Neural cell (in vitro differentiated cells): ENCODE results near the gene NLRP12. TPM values are rescaled to one million over a fixed set of nuclear protein-coding genes. Genes with fewer than 3 reads are reported as not detected.
A peak's percentile ranks its signal among the peaks of the same experiment; 100 is the strongest.

Source experiments
- H2AFZ ChIP-seq: fragments of 200-600, 300-800 bp; sonication (generic), shearing (Covaris generic); 2 replicates; pipeline ENCODE4 v1.6.0; 2014; ENCODE audit warnings: low read depth, mild to moderate bottlenecking, antibody characterized with exemption, low read length, moderate library complexity
- H3F3A ChIP-seq: fragments of 200-600 bp; shearing (Covaris generic); 2 replicates; pipeline ENCODE4 v1.6.1; 2016; ENCODE audit warnings: mild to moderate bottlenecking, moderate library complexity, mixed read lengths, antibody characterized with exemption, low read length; ENCODE audit not compliant: insufficient read depth, poor library complexity, severe bottlenecking
- H3K27ac ChIP-seq: fragments of 200-600, 300-800 bp; sonication (generic), shearing (Covaris generic); 2 replicates; pipeline ENCODE4 v1.5.1; 2014; ENCODE audit warnings: mild to moderate bottlenecking, low read length, moderate library complexity
- H3K27me3 ChIP-seq: fragments of 300-800, 200-600 bp; sonication (generic), shearing (Covaris generic); 2 replicates; pipeline ENCODE4 v1.6.0; 2014; ENCODE audit warnings: mild to moderate bottlenecking, low read depth, low read length, moderate library complexity; ENCODE audit not compliant: insufficient read depth
- H3K36me3 ChIP-seq: fragments of 300-800, 200-600 bp; sonication (generic), shearing (Covaris generic); 2 replicates; pipeline ENCODE4 v1.5.1; 2014; ENCODE audit warnings: mild to moderate bottlenecking, antibody characterized with exemption, low read length, moderate library complexity; ENCODE audit not compliant: insufficient read depth
- H3K4me2 ChIP-seq: fragments of 300-800, 200-600 bp; sonication (generic), shearing (Covaris generic); 2 replicates; pipeline ENCODE4 v1.6.0; 2014; ENCODE audit warnings: mild to moderate bottlenecking, low read length
- H3K4me3 ChIP-seq: fragments of 300-800, 200-600 bp; sonication (generic), shearing (Covaris generic); 2 replicates; pipeline ENCODE4 v1.5.1; 2014; ENCODE audit warnings: mild to moderate bottlenecking, low read length, moderate library complexity
- H3K79me2 ChIP-seq: fragments of 200-600 bp; shearing (Covaris generic); replicated peaks from 2 replicates; pipeline ENCODE4 v1.6.0; 2014; ENCODE audit warnings: mild to moderate bottlenecking, low read length, moderate library complexity; ENCODE audit not compliant: insufficient read depth
- H3K9ac ChIP-seq: fragments of 300-800, 200-600 bp; sonication (generic), shearing (Covaris generic); 2 replicates; pipeline ENCODE4 v1.6.1; 2016; ENCODE audit warnings: mild to moderate bottlenecking, low read length, mixed read lengths
- H3K9me2 ChIP-seq: fragments of 200-600 bp; shearing (Covaris generic); 2 replicates; pipeline ENCODE4 v1.6.1; 2016; ENCODE audit warnings: mild to moderate bottlenecking, low read length, mixed read lengths; ENCODE audit not compliant: insufficient read depth
- H3K9me3 ChIP-seq: fragments of 200-600, 300-800 bp; sonication (generic), shearing (Covaris generic); 2 replicates; pipeline ENCODE4 v1.6.1; 2016; ENCODE audit warnings: mild to moderate bottlenecking, mixed run types, low read length, moderate library complexity, mixed read lengths
- H4K20me1 ChIP-seq: fragments of 200-600 bp; shearing (Covaris generic); 2 replicates; pipeline ENCODE4 v1.6.1; 2016; ENCODE audit warnings: mild to moderate bottlenecking, mixed run types; ENCODE audit not compliant: insufficient read depth
- EP300 ChIP-seq: fragments of 450-650 bp; conservative IDR thresholded peaks from 2 replicates; pipeline ENCODE4 v1.6.1; 2014; ENCODE audit warnings: antibody characterized with exemption, mild to moderate bottlenecking, moderate library complexity; ENCODE audit not compliant: poor library complexity, severe bottlenecking
- EZH2 ChIP-seq: fragments of 200-600, 300-800 bp; shearing (Covaris generic), sonication (generic); IDR thresholded peaks from 2 replicates; pipeline ENCODE4 v1.6.1; 2014; ENCODE audit warnings: antibody characterized with exemption, low read length, borderline replicate concordance, mild to moderate bottlenecking; ENCODE audit not compliant: insufficient read depth, poor library complexity, severe bottlenecking
- MXI1 ChIP-seq: fragments of 450-650 bp; conservative IDR thresholded peaks from 2 replicates; pipeline ENCODE4 v1.6.1; 2014; ENCODE audit warnings: antibody characterized with exemption, mild to moderate bottlenecking; ENCODE audit not compliant: poor library complexity, severe bottlenecking
- POLR2AphosphoS5 ChIP-seq: IDR thresholded peaks from 2 replicates; pipeline ENCODE4 v1.6.1; 2012
- RAD21 ChIP-seq: fragments of 450-650 bp; conservative IDR thresholded peaks from 2 replicates; pipeline ENCODE4 v1.6.1; 2014; ENCODE audit warnings: antibody characterized with exemption, mild to moderate bottlenecking, moderate library complexity
- REST ChIP-seq: IDR thresholded peaks from 2 replicates; pipeline ENCODE4 v1.6.1; 2012; ENCODE audit warnings: borderline replicate concordance
- SMC3 ChIP-seq: fragments of 450-650 bp; conservative IDR thresholded peaks from 2 replicates; pipeline ENCODE4 v1.6.1; 2014; ENCODE audit warnings: antibody characterized with exemption, mild to moderate bottlenecking, moderate library complexity; ENCODE audit not compliant: poor library complexity
- TAF1 ChIP-seq: IDR thresholded peaks from 2 replicates; pipeline ENCODE4 v1.6.1; 2012; ENCODE audit warnings: low read depth
- polyA plus RNA-seq: library from polyadenylated mRNA; depleted of rRNA; stranded (reverse); fragments of >200 nt; gene quantifications from 2 replicates; pipeline ENCODE4 v1.2.3, GENCODE V29; 2014
- TF ChIP-seq, protein P1 (sequence below): fragments of 450-650 bp; IDR thresholded peaks from 2 replicates; pipeline ENCODE4 v1.5.1; 2014; ENCODE audit warnings: antibody characterized with exemption, mild to moderate bottlenecking, moderate library complexity; ENCODE audit not compliant: poor library complexity, severe bottlenecking

NLRP12 gene
- polyA plus RNA-seq, 1 donor from 2014 or later = not detected

DNA sequence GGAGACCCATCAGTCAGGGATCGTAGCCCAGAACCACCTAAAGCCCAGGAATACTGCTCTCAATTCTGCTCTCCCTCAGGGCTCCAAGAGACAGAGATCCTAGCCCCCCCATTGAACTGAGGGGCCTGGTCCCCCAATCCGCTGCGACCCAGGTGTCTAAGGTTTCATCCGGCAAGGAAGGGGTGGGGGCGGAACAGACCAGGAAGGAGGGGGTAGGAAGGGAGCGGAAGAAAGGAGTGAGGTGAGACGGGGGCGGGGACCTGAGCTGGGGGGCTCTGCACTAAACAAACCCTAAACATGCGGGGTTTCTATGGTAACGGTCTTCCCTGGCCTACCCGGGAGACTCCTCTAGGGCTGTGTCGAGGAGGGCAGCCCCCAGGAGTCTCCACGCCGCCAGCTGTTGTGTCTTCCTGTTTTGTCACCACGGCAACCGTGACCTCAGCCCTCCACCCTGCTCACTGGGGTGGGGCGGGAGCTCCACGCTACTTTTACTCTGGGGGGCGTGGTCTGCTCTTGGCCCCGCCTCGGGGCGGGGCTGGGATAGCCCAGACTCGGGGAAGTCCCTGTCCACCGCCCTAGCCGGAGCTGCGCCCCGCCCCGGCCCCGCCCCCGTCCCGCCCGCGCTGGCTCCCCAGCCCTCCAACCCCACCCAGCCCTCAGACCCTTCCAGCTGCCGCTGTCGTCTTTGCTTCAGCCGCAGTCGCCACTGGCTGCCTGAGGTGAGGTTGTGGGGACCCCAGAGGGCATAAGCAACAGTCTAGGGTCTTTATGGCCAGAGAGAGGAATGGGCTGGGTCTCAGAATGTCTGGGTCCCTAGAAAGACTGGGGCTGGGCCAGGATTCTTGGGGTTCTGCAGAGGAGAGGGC lies 43.3 kb upstream of the NLRP12 start, which contains the start of gene MYADM:
Gene MYADM, plus strand, starts transcription at position 659 of the 866 bp plus-strand sequence. CDS start 5,647 bp downstream, outside the sequence.
- Histone ChIP-seq H2AFZ (peak within 1 kb of the TSS; percentile 90), H3K9me2 (no peaks in the 10 kb centered on the region), H3K27me3 (no peaks in the 10 kb centered on the region), H3K4me3 (peak within 1 kb of the TSS; percentile 88), H3K79me2 (peaks cover 11% of the 10 kb centered on the region), H3K9me3 (no peaks in the 10 kb centered on the region), H3K27ac (peak within 1 kb of the TSS; percentile 85), H3K9ac (peak within 1 kb of the TSS; percentile 87), H4K20me1 (peaks cover 14% of the 10 kb centered on the region), H3K4me2 (peak within 1 kb of the TSS; percentile 97), H3F3A (no peaks in the 10 kb centered on the region), H3K36me3 (no peaks in the 10 kb centered on the region)
- TF ChIP-seq SMC3 = no peak
- no peak for TF ChIP-seq TAF1
- TF ChIP-seq POLR2AphosphoS5 = no peak
- TF ChIP-seq RAD21 = no peak
- peak; percentile 96 for TF ChIP-seq EP300
- TF ChIP-seq REST = peak; percentile 56
- TF ChIP-seq EZH2 = no peak
- peak; percentile 77 for TF ChIP-seq MXI1
- TF ChIP-seq, protein P1, sequence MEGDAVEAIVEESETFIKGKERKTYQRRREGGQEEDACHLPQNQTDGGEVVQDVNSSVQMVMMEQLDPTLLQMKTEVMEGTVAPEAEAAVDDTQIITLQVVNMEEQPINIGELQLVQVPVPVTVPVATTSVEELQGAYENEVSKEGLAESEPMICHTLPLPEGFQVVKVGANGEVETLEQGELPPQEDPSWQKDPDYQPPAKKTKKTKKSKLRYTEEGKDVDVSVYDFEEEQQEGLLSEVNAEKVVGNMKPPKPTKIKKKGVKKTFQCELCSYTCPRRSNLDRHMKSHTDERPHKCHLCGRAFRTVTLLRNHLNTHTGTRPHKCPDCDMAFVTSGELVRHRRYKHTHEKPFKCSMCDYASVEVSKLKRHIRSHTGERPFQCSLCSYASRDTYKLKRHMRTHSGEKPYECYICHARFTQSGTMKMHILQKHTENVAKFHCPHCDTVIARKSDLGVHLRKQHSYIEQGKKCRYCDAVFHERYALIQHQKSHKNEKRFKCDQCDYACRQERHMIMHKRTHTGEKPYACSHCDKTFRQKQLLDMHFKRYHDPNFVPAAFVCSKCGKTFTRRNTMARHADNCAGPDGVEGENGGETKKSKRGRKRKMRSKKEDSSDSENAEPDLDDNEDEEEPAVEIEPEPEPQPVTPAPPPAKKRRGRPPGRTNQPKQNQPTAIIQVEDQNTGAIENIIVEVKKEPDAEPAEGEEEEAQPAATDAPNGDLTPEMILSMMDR = no peak

DNA sequence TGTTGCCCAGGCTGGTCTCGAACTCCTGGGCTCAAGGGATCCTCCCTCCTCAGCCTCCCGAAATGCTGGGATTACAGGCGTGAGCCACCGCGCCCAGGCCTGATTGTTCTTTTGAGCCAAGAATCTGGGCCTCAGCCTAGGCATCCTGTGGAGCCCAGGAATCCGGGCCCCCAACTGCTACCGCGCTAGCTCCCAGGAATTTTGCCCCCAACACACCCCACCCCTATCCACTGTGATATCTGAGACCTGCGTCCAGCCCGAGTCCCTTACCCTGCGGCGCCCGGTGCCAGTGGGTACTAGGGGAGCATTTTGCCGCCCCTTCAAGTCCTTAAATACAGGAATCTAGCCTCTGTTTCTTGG lies 42.7 kb upstream of the NLRP12 start:
- H2AFZ ChIP-seq = peak overlapping the region; percentile 90
- H3K27ac ChIP-seq = peak overlapping the region; percentile 85
- H3K36me3 ChIP-seq = no peaks in the 10 kb centered on the region
- H3K9ac ChIP-seq = peak overlapping the region; percentile 87
- H3K9me2 ChIP-seq = no peaks in the 10 kb centered on the region
- no peaks in the 10 kb centered on the region for H3F3A ChIP-seq
- TF ChIP-seq TAF1 = no peak
- no peak for TF ChIP-seq POLR2AphosphoS5
- peaks cover 14% of the 10 kb centered on the region for H4K20me1 ChIP-seq
- peaks cover 11% of the 10 kb centered on the region for H3K79me2 ChIP-seq
- peak overlapping the region; percentile 79 for H3K4me2 ChIP-seq
- H3K9me3 ChIP-seq = no peaks in the 10 kb centered on the region
- peak overlapping the region; percentile 88 for H3K4me3 ChIP-seq
- H3K27me3 ChIP-seq = no peaks in the 10 kb centered on the region
